HG03196 (cell line): Measurements from ENCODE around the gene CCRL2.
"Not testable (repeated sequence)": the region's sequence is repeated elsewhere in the genome, so short reads cannot be mapped to it uniquely, and the experiment has no call there.

Experiments
- ATAC-seq: cut with Tn5 transposase; IDR thresholded peaks from one replicate; pipeline ENCODE4 v1.9.1; 2021; ENCODE audit not compliant: unreplicated experiment

CCRL2 gene

GRCh38 chr3:46378426-46378942 is 28.6 kb upstream of the CCRL2 start:
- no peak for ATAC-seq

DNA sequence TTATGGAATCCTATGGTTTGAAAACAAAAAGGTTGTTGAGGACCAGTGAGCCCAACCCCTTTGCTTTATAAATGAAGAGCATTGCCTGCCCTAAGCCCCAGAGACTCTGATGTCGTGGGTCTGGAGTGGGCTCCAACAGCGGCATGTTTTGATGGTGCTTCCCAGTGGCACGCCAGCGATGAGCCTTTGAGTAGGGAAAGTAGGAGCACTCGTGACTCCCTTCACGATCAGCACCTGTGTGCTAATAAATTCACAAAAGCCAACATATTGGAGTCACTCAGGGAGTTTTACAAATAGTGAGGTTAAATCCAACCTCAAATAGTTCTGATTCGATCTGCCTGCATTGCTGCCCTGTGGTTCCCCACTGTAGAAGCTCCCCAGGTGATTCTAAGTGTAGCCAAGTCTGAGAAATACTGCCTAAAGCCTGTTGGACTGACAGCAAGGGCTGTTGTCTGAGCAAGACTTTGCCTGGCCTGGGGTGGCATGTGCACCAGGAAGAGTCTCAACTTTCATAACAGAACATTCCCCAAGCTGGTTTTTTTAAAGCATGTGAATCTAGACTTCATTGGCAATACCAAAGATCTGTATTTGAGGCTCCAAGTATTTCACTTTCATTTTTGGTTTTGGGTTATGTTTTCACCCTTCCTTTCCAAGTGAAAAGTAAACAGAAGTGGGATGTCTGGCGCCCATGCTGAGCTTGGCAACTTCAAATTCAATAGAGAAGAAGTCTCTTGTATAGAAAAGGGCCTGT is 26.4 kb upstream of the CCRL2 start:
- ATAC-seq = no peak

DNA sequence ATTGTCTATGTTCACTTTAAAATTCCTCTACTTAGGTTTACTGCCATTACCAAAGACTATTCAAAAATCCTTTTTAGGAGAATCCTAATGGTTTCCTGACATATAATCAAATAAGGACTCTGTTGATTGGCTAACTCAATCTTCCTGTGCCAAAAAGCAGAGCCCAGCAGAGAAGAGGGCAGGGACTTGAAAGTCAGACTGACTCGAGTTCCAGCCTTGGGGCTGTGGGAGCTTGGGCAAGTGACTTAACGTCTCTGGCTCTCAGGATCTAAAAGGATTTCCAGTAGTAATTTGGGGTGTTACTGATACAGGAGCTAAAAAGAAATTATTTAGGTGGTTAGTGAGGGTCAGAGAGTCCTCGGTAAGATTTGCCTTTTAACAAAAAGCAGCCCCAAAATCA is 25.4 kb upstream of the CCRL2 start:
- no peak for ATAC-seq

DNA sequence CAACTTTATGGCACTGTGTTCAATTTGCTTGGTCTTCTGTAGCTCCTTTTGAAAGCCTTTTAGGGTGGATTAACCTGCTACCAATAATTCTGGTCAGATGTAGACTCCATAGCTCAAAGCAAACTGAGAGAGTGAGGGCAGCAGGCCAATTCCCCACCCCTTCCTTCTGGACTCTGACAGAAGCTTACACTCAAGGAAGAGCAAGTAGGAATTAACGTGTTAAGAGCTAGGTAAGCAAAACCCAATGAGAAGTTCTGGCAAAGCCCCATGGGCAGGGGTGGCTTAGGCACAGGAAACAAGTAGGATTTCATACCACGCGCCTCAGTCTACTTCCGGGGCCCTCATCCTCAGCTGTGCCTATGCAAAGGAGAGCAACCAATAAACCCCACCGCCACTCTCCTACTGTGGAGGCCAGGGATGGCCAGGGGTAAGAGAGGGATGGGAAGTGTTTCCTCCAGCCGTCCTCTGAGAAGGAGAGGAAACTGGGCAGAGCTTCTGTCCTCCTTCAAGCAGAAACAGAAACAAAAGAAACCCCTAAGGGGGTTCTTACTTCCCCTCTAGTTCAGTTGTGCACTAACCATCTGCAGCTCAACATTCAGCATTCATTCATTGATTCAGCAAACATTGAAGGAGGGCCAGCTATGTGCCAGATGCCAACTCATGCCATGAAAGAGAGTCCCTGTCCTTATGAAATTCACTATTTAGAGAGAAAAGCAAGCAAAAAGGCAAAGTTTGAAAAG is 23.7 kb upstream of the CCRL2 start:
- ATAC-seq = no peak

DNA sequence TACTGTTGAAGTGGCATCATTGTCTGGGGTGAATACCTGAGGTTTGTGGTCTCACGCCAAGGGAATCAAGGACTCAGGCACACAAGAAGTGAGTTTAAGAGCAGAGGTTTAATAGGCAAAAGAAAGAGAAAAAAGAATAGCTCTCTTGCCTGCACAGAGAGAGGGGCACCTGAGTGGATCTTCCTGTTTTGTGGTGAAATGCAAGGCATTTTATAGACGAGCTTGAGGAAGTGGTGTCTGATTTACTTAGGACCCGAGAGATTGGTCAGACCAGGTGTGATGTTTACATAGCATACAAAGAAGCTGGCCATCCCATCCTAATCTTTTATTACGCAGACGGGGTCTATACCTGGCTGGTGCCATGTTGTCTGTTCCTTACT is 23.1 kb upstream of the CCRL2 start:
- no peak for ATAC-seq

DNA sequence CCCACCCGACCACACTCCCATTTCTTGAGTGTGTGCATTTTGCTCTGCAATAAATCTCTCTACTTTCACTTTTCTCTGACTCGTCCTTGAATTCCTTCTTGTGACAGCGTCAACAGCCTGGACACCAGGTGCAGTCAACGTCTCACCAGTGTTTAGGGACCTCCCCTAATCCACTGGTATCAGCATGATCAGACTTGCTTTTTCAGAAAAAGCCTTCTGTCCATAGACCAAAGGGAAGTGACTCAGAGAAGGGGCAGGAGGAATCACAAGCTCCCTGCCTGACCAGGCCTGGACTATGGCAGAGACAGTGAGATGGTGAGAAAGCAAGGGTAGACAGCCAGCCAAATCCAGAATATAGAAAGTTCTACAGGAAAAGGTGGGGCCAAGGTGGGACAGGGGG is 20.9 kb upstream of the CCRL2 start:
- no peak for ATAC-seq

- ATAC-seq = not testable (repeated sequence)
These were observed 18.2 kb upstream of the CCRL2 start for GRCh38 chr3:46388847-46389246.

- no peak for ATAC-seq
These were observed 17.8 kb upstream of the CCRL2 start for GRCh38 chr3:46389306-46389705.

DNA sequence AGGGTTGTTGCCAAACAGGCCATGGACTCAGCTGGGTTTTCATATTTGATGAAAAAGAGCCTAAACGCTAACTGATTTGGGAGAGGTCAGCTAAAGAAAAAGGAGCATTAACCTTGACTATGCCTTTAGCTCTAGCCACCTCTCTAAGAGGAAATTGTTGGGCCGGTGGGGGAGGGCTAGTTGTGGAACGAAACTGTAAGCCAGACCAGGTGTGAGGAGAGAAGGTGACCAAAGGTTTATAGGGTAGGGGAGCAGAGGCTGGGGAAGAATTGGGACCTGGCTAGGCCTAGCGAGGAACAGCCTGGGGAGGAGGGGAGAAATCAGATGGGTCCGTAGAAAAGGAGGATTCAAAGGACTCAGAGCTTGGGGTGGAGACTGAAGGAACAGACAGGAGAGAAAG is 15.5 kb upstream of the CCRL2 start:
- ATAC-seq = not testable (repeated sequence)

DNA sequence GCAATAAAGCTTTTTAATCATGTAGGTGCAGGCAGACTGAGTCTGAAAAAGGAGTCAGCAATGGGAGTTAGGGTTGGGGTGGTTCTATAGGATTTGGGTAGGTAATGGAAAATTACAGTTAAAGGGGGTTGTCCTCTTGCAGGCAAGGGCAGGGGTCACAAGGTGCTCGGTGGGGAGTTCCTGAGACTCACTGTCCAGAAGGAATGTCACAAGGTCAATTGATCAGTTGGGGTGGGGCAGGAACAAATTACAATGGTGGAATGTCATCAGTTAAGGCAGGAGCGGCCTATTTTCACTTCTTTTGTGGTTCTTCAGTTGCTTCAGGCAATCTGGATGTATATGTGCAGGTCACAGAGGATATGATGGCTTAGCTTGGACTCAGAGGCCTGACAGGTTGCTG is 14.0 kb upstream of the CCRL2 start:
- no peak for ATAC-seq

DNA sequence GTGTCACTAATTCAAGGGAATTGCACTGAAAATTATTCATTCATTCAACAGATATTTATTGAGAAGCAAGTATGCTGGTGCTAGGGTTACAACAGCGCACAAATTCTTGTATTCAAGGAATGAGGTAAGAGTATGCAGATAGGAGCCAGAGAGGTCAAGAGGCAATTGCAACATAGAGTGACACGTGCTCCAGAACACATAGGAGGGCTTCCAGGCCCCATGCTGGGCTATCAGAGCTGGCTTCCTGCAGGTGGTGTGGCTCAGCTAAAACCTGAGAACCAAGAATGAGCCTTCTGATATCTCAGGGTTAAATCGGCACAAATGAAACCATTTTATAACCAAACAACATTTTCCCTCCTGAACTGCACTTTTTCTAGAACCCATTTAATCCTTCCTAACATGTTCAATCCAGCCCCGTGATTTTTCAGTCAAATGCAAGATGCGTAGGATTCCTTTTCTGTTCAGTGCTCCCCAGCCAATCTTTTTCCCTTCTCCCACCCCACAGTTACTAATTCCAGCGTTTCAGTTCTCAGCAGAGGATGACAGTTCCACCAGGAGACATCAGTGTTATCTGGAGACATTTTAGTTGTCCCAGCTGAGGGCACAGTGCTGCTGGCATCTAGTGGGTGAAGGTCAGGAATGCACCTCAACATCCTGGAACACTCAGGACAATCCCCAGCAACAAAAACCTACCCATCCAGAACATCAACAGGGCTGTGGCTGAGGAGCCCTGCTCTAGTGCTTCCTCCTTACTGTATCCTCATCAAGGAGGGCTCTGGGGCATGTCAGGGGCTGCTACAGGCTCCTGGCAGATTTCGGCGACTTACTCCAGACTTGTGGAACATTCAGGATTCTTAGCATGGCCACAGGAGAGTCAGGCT is 13.3 kb upstream of the CCRL2 start:
- ATAC-seq = no peak

DNA sequence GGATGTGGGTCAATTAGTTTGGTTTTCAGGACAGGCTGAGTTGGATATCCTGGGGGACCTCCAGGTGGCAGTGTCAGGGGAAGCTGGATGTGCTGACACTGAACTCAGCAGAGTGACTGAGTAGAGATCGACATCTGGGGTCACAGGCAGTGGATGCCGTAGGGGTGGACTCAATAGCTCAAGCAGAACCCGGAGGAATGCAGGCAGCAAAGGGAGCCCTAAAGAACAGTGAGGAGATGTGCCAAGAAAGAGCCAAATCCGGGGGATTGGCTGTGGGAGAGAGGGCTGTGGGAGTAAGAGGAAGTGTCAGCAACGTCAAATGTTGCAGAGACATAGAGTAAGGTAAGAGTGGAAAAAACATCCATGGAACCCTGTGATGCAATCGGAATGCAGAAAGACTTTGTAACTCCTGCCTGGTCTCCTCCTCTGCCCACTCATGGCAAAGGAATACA is 11.8 kb upstream of the CCRL2 start:
- ATAC-seq = no peak

- no peak for ATAC-seq
These were observed 11.1 kb upstream of the CCRL2 start for GRCh38 chr3:46395766-46396530.

- ATAC-seq = no peak
These were observed 9.9 kb upstream of the CCRL2 start for GRCh38 chr3:46397111-46397510.

DNA sequence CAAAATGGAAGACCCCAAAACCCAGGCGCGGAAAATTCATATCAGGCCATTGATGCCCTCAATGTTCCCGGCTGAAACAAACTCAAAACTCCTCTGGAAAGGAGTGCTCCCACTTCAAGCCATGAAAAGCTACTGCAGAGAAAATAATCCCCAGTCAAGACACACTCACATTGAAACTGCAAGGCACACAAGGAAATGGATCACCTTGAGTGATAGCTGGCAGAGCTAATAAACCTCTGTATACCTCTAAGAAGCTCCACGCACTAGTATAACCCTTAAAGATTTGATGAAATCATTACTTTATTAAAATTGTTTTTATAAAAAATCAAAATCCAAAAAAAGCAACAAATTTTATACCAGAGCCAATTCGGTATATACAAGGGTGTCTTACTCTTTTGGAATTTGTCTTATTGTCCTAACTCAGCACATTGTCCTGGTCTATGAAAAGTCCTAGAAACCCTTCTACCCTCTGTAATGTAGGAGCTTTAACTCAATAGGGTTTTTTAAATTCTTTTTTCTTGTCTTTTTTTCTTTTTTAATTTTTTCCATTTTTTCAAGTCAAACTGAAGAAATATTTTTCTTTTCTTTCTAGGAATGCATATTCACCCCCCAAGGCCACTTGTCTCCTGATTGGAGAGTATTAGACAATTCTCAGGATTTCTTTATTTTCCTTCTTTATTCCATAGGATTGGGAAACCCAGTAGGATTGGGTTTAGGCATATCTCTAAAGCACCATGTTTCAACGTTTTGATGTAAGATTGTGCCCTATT is 8.7 kb upstream of the CCRL2 start:
- no peak for ATAC-seq

GRCh38 chr3:46399098-46399497 is 8.0 kb upstream of the CCRL2 start:
- no peak for ATAC-seq

- ATAC-seq = no peak
These were observed 7.5 kb upstream of the CCRL2 start for GRCh38 chr3:46399557-46399956.

- no peak for ATAC-seq
These were observed 6.9 kb upstream of the CCRL2 start for GRCh38 chr3:46400000-46400734.

- ATAC-seq = no peak
These were observed 6.2 kb upstream of the CCRL2 start for GRCh38 chr3:46400846-46401245.
